ENCODE measurements around the gene PDE5A.

Gene PDE5A

DNA sequence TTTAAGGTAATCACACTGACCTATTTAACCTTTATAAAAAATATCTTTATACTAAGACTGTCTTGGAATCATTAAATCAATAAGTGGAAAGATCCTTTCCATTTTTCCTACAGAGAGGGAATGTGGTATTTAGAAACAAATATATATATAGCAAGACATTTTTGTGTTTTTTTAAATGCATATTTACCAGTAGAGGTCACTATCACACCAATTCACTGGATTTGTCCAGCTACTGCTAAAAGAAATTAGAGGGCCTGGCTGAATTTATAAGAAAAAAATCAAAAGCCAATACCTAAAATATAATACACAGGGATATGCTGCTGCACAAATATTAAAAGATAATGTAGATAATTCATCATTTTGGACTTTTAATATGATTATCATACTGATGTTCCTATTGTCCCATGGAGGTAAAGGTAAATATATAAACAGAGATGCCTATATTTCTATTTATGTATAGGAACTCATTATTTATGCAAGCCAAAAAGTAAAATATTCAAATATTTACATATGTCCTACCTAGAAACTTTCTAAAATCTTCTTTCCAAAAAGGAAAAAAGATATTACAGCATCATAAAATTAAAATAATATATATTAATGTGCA lies 69.5 kb downstream of the PDE5A start:
- no peak overlapping the region for H3K4me3 ChIP-seq (ENCODE audit: low read length)
- no peak overlapping the region for H3K27ac ChIP-seq (ENCODE audit: low read depth, low read length)
- no peaks in the 10 kb centered on the region for H3K27me3 ChIP-seq (ENCODE audit: control insufficient read depth, insufficient read depth, low read length)
- H3K4me1 ChIP-seq (ENCODE audit: control insufficient read depth, insufficient read depth, low read length): no peaks in the 10 kb centered on the region
- H3K9ac ChIP-seq (ENCODE audit: low read length): no peak overlapping the region
- peaks cover 6% of the 10 kb centered on the region for H3K36me3 ChIP-seq (ENCODE audit: control insufficient read depth, insufficient read depth, low read length)

DNA sequence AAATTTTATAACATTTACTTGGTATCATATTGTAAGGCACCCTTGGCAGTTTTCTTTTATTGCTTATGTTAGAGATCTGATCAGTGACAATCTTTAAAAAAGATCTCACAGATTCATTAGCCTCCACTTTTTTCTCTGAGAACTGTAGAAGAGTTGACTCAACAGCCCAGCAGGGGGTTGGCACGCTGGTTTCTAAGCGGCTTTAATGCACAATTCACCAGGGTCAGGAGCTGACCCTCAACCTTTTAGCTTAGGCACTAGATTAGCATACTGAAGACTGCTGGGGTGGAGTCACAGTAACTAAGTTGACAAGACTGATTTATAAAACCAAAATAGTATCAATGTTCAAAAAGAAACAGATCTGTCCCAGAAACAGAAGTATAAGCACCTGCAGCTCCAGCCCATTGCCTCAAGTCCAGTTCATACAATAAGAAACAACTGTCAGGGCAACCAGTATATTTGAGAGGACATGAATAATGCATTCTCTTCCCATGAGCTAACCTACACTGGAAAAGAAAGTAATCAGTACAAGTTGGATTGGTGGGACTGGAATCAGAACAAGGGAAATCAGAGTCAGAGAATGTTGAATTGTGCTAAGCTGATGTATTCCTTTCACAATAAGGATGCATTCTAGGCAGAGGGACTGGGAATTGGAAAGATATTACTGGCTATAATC lies 77.6 kb downstream of the PDE5A start:
- no peak overlapping the region for H3K27ac ChIP-seq (ENCODE audit: low read depth, low read length)
- no peaks in the 10 kb centered on the region for H3K27me3 ChIP-seq (ENCODE audit: control insufficient read depth, insufficient read depth, low read length)
- peaks cover 2% of the 10 kb centered on the region for H3K36me3 ChIP-seq (ENCODE audit: control insufficient read depth, insufficient read depth, low read length)
- H3K9ac ChIP-seq (ENCODE audit: low read length): no peak overlapping the region
- H3K4me1 ChIP-seq (ENCODE audit: control insufficient read depth, insufficient read depth, low read length): peaks cover 2% of the 10 kb centered on the region
- H3K4me3 ChIP-seq (ENCODE audit: low read length): no peak overlapping the region

- Histone ChIP-seq H3K4me1 (ENCODE audit: control insufficient read depth, insufficient read depth, low read length) (peaks cover 2% of the 10 kb centered on the region), H3K4me3 (ENCODE audit: low read length) (no peak overlapping the region), H3K36me3 (ENCODE audit: control insufficient read depth, insufficient read depth, low read length) (no peaks in the 10 kb centered on the region), H3K27ac (ENCODE audit: low read depth, low read length) (no peak overlapping the region), H3K9ac (ENCODE audit: low read length) (no peak overlapping the region), H3K27me3 (ENCODE audit: control insufficient read depth, insufficient read depth, low read length) (no peaks in the 10 kb centered on the region)
Observed at GRCh38 chr4:119549639-119550038, 79.0 kb downstream of the PDE5A start.

DNA sequence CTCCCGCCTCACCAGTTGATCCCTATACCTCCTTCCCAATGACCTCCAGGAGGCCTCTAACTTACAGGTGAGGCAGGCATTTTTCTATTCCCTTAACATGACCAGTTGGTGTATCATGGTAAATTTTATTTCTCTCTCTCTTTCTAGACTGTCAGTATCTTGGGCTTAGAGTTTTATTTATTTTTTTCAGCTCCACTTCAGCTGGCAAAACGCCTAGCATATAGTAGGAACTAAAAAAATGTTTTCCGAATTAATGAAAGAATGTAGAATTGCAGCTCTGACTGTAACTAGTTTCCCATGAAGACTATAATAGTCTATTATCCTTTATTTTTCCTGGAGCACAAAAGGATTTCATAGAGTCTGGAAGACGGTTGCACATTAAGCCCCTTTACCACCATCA lies 84.8 kb downstream of the PDE5A start:
- no peak overlapping the region for H3K9ac ChIP-seq (ENCODE audit: low read length)
- H3K27ac ChIP-seq (ENCODE audit: low read depth, low read length): no peak overlapping the region
- H3K27me3 ChIP-seq (ENCODE audit: control insufficient read depth, insufficient read depth, low read length): no peaks in the 10 kb centered on the region
- H3K4me1 ChIP-seq (ENCODE audit: control insufficient read depth, insufficient read depth, low read length): no peaks in the 10 kb centered on the region
- H3K36me3 ChIP-seq (ENCODE audit: control insufficient read depth, insufficient read depth, low read length): peaks cover 3% of the 10 kb centered on the region
- no peak overlapping the region for H3K4me3 ChIP-seq (ENCODE audit: low read length)

- Histone ChIP-seq H3K4me1 (ENCODE audit: control insufficient read depth, insufficient read depth, low read length) (no peaks in the 10 kb centered on the region), H3K27ac (ENCODE audit: low read depth, low read length) (no peak overlapping the region), H3K36me3 (ENCODE audit: control insufficient read depth, insufficient read depth, low read length) (peaks cover 3% of the 10 kb centered on the region), H3K9ac (ENCODE audit: low read length) (no peak overlapping the region), H3K27me3 (ENCODE audit: control insufficient read depth, insufficient read depth, low read length) (no peaks in the 10 kb centered on the region), H3K4me3 (ENCODE audit: low read length) (no peak overlapping the region)
Observed at GRCh38 chr4:119543187-119543586, 85.4 kb downstream of the PDE5A start.

DNA sequence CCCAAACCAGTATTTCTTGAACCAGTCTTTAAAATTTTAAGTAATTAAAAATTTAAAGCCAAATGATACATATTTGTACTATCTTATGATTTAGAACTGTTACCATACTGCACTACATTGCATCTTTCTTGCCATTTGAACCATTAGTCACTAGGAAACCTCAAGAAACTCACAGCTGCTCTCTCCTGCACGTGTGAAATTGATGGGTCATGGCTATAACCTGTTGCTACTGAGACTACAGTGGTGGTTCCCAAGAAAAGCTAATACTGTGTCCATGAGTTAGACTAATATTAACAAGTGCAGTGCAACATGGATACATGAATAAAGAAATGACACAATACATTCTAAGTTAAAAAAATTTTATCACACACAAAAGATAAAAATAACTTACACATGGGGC lies 88.4 kb downstream of the PDE5A start:
- Histone ChIP-seq H3K4me1 (ENCODE audit: control insufficient read depth, insufficient read depth, low read length) (peaks cover 4% of the 10 kb centered on the region), H3K4me3 (ENCODE audit: low read length) (no peak overlapping the region), H3K27me3 (ENCODE audit: control insufficient read depth, insufficient read depth, low read length) (no peaks in the 10 kb centered on the region), H3K27ac (ENCODE audit: low read depth, low read length) (no peak overlapping the region), H3K9ac (ENCODE audit: low read length) (no peak overlapping the region), H3K36me3 (ENCODE audit: control insufficient read depth, insufficient read depth, low read length) (peaks cover 3% of the 10 kb centered on the region)

- Histone ChIP-seq H3K36me3 (ENCODE audit: control insufficient read depth, insufficient read depth, low read length) (peaks cover 6% of the 10 kb centered on the region), H3K27ac (ENCODE audit: low read depth, low read length) (no peak overlapping the region), H3K27me3 (ENCODE audit: control insufficient read depth, insufficient read depth, low read length) (no peaks in the 10 kb centered on the region), H3K4me3 (ENCODE audit: low read length) (no peak overlapping the region), H3K9ac (ENCODE audit: low read length) (no peak overlapping the region), H3K4me1 (ENCODE audit: control insufficient read depth, insufficient read depth, low read length) (peaks cover 4% of the 10 kb centered on the region)
Observed at GRCh38 chr4:119537586-119537985, 91.0 kb downstream of the PDE5A start.

GRCh38 chr4:119536572-119537528 lies 91.8 kb downstream of the PDE5A start:
- Histone ChIP-seq H3K36me3 (ENCODE audit: control insufficient read depth, insufficient read depth, low read length) (peaks cover 4% of the 10 kb centered on the region), H3K4me1 (ENCODE audit: control insufficient read depth, insufficient read depth, low read length) (peaks cover 4% of the 10 kb centered on the region), H3K9ac (ENCODE audit: low read length) (no peak overlapping the region), H3K27me3 (ENCODE audit: control insufficient read depth, insufficient read depth, low read length) (no peaks in the 10 kb centered on the region), H3K27ac (ENCODE audit: low read depth, low read length) (no peak overlapping the region), H3K4me3 (ENCODE audit: low read length) (no peak overlapping the region)

GRCh38 chr4:119532319-119532718 lies 96.3 kb downstream of the PDE5A start:
- peaks cover 3% of the 10 kb centered on the region for H3K36me3 ChIP-seq (ENCODE audit: control insufficient read depth, insufficient read depth, low read length)
- H3K27ac ChIP-seq (ENCODE audit: low read depth, low read length): no peak overlapping the region
- H3K4me3 ChIP-seq (ENCODE audit: low read length): no peak overlapping the region

GRCh38 chr4:119529788-119530187 lies 98.8 kb downstream of the PDE5A start:
- peaks cover 3% of the 10 kb centered on the region for H3K36me3 ChIP-seq (ENCODE audit: control insufficient read depth, insufficient read depth, low read length)
- H3K4me1 ChIP-seq (ENCODE audit: control insufficient read depth, insufficient read depth, low read length): peaks cover 22% of the 10 kb centered on the region

More at GRCh38 chr4:119532319-119532718, 96.3 kb downstream of the PDE5A start:
- Histone ChIP-seq H3K9ac (ENCODE audit: low read length) (no peak overlapping the region), H3K4me1 (ENCODE audit: control insufficient read depth, insufficient read depth, low read length) (peaks cover 3% of the 10 kb centered on the region), H3K27me3 (ENCODE audit: control insufficient read depth, insufficient read depth, low read length) (no peaks in the 10 kb centered on the region)

GRCh38 chr4:119526786-119527550 lies 101.6 kb downstream of the PDE5A start:
- Histone ChIP-seq H3K9ac (ENCODE audit: low read length) (no peak overlapping the region), H3K36me3 (ENCODE audit: control insufficient read depth, insufficient read depth, low read length) (no peaks in the 10 kb centered on the region), H3K4me1 (ENCODE audit: control insufficient read depth, insufficient read depth, low read length) (peaks cover 26% of the 10 kb centered on the region), H3K27ac (ENCODE audit: low read depth, low read length) (no peak overlapping the region), H3K4me3 (ENCODE audit: low read length) (no peak overlapping the region), H3K27me3 (ENCODE audit: control insufficient read depth, insufficient read depth, low read length) (no peaks in the 10 kb centered on the region)

More at GRCh38 chr4:119529788-119530187, 98.8 kb downstream of the PDE5A start:
- Histone ChIP-seq H3K27ac (ENCODE audit: low read depth, low read length) (no peak overlapping the region), H3K27me3 (ENCODE audit: control insufficient read depth, insufficient read depth, low read length) (no peaks in the 10 kb centered on the region), H3K4me3 (ENCODE audit: low read length) (no peak overlapping the region), H3K9ac (ENCODE audit: low read length) (no peak overlapping the region)
